ENCODE data around the gene CACNA1G.

DNA sequence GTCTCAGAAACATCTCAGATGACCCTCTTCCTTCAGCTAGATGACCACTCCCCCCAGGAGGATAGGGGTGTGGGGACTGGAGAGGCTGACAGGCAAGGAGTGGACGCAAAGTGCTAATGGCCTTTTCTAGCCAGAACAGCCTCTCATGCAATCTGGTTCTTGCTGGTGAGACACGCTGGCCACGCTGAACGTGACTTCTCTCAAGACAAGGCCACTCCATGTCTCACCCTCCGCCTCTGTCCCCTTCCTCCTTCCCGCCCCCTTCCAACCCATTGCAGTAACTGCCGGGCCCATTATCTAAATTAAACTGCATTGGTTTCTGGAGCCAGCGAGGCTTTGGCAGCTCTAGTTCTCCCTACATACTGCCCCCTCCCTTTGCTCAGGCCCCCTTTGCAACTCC lies 9.5 kb downstream of the CACNA1G start:
- no peak for TF ChIP-seq EZH2 (IDR thresholded peaks at IDR 0.05; ENCODE audit: low read length, unreplicated experiment)
- TF ChIP-seq CTCF (conservative IDR thresholded peaks at IDR 0.05; ENCODE audit: low read depth, low read length) = no peak

Data from PC-3 (cell line).